NB4 (cell line): ENCODE measurements around the gene NHERF1.

Source experiments
- DNase-seq: peaks from one replicate; pipeline ENCODE4 v3.0.0; 2010; ENCODE audit warnings: low read depth
- H3K4me3 ChIP-seq: one replicate; pipeline ENCODE4 v1.5.1; 2011; ENCODE audit warnings: mild to moderate bottlenecking, low read depth, low read length, moderate library complexity
- CTCF ChIP-seq: IDR thresholded peaks from one replicate; pipeline ENCODE4 v1.5.1; 2012; ENCODE audit warnings: low read depth, low read length
- MAX ChIP-seq: IDR thresholded peaks from 2 replicates; pipeline ENCODE4 v1.6.1; 2011; ENCODE audit warnings: low read depth, low read length
- MYC ChIP-seq: IDR thresholded peaks from 2 replicates; pipeline ENCODE4 v1.6.1; 2011; ENCODE audit warnings: low read depth, low read length
- POLR2A ChIP-seq: IDR thresholded peaks from 2 replicates; pipeline ENCODE4 v1.6.1; 2011; ENCODE audit warnings: mild to moderate bottlenecking; ENCODE audit not compliant: insufficient read length; ENCODE audit errors: extremely low read depth

NHERF1 gene

GRCh38 chr17:74744349-74744713, 4.1 kb upstream of the NHERF1 start:
- no peak for TF ChIP-seq MYC
- no peak for TF ChIP-seq CTCF
- no peak for TF ChIP-seq POLR2A
- TF ChIP-seq MAX: no peak
- DNase-seq: no peak
- no peak overlapping the region for H3K4me3 ChIP-seq

GRCh38 chr17:74744714-74745547, 3.5 kb upstream of the NHERF1 start:
- TF ChIP-seq CTCF (peak; percentile 98), MAX (peak; percentile 12; the same call in 1 of the 2 replicates), POLR2A (no peak), MYC (no peak)
- DNase-seq: peak; percentile 69

GRCh38 chr17:74745548-74746177, 2.8 kb upstream of the NHERF1 start:
- DNase-seq: no peak
- TF ChIP-seq CTCF (no peak), MYC (no peak), MAX (no peak), POLR2A (no peak)
- H3K4me3 ChIP-seq: no peak overlapping the region

More at GRCh38 chr17:74744714-74745547, 3.5 kb upstream of the NHERF1 start:
- no peak overlapping the region for H3K4me3 ChIP-seq

- H3K4me3 ChIP-seq: no peak overlapping the region
- DNase-seq: no peak
- TF ChIP-seq MYC: no peak
- TF ChIP-seq CTCF: no peak
- no peak for TF ChIP-seq MAX
These were observed 2.1 kb upstream of the NHERF1 start for GRCh38 chr17:74746376-74746775.

- peak; percentile 71 for DNase-seq
- H3K4me3 ChIP-seq: no peak overlapping the region
- TF ChIP-seq MYC: peak; percentile 32; the same call in 1 of the 2 replicates
- no peak for TF ChIP-seq CTCF
- TF ChIP-seq MAX: 0 out of 2 replicates have a peak, but pooled peaks have one; percentile 15
These were observed 1.5 kb upstream of the NHERF1 start for GRCh38 chr17:74746922-74747321.
